Spleen (tissue), 11 donors: ENCODE measurements around the gene CCDC148. TPM values are rescaled to one million over a fixed set of nuclear protein-coding genes. Genes with fewer than 3 reads are reported as not detected.

Experiments used
- DNase-seq: peaks from one replicate; pipeline ENCODE4 v3.0.0-alpha.2; 2020
- H3K27ac ChIP-seq, 8 donors: fragments of 200-600 bp; sonication (generic) in 7 of 8; 1 replicate in 4 of 8; 2 replicates in 4 of 8; pipeline versions ENCODE4 v1.5.0 to v1.8.0; 2016 to 2021; ENCODE audit warnings: inconsistent platforms in 4 of 8, mild to moderate bottlenecking in 4 of 8, moderate library complexity in 1 of 8
- H3K27me3 ChIP-seq, 7 donors: fragments of 200-600 bp; sonication (generic) in 6 of 7; replicated peaks in 1 of 7; 1 replicate in 4 of 7; 2 replicates in 3 of 7; pipeline versions ENCODE4 v1.5.0 to v1.8.0; 2016 to 2021; ENCODE audit warnings: inconsistent platforms in 3 of 7, mild to moderate bottlenecking in 1 of 7
- H3K36me3 ChIP-seq, 6 donors: fragments of 200-600 bp; sonication (generic) in 5 of 6; 1 replicate in 4 of 6; 2 replicates in 2 of 6; pipeline versions ENCODE4 v1.5.0 to v1.8.0; 2016 to 2021; ENCODE audit warnings: inconsistent platforms in 2 of 6
- H3K4me1 ChIP-seq, 6 donors: fragments of 200-600 bp; sonication (generic) in 5 of 6; 1 replicate in 3 of 6; 2 replicates in 3 of 6; pipeline versions ENCODE4 v1.5.0 to v1.8.0; 2016 to 2021; ENCODE audit warnings: inconsistent platforms in 3 of 6
- H3K4me3 ChIP-seq, 8 donors: fragments of 200-600 bp; sonication (generic) in 7 of 8; 1 replicate in 4 of 8; 2 replicates in 4 of 8; pipeline versions ENCODE4 v1.5.0 to v1.8.0; 2016 to 2021; ENCODE audit warnings: inconsistent platforms in 4 of 8, mild to moderate bottlenecking in 4 of 8, moderate library complexity in 2 of 8
- H3K9me3 ChIP-seq, 8 donors: fragments of 200-600 bp; sonication (generic) in 7 of 8; 1 replicate in 4 of 8; 2 replicates in 4 of 8; pipeline versions ENCODE4 v1.5.0 to v1.8.0; 2016 to 2021; ENCODE audit warnings: inconsistent platforms in 4 of 8
- POLR2A ChIP-seq, 3 donors: fragments of 450-650 bp; IDR thresholded peaks; one replicate each; pipeline ENCODE4 v1.5.1; 2017; ENCODE audit warnings: antibody characterized with exemption in 3 of 3, mild to moderate bottlenecking in 1 of 3
- POLR2AphosphoS5 ChIP-seq, 3 donors: sonication (generic); formaldehyde crosslinking; IDR thresholded peaks; one replicate each; pipeline ENCODE4 v1.5.1; 2017; ENCODE audit warnings: antibody characterized with exemption in 3 of 3
- WGBS, 5 donors: extraction: QIAGEN DNeasy Blood & Tissue Kit in 3 of 5; methylation state at CpG; one replicate each; pipeline versions ENCODE4 v1.1.5 to v1.1.7; 2013 to 2018; 5-methylcytosine and 5-hydroxymethylcytosine counted together
- intact Hi-C: fragments of 100-400 bp; cut with DNase I; formaldehyde crosslinking; loops from one replicate; pipeline ENCODE4 v1.15.0; 2023; ENCODE audit warnings: low total_unique reads
- polyA plus RNA-seq, 3 donors: library from polyadenylated mRNA; stranded (reverse); fragments of 200-250 nt; gene quantifications; one replicate each; pipeline ENCODE4 v1.2.1, GENCODE V29; 2013
- total RNA-seq, 7 donors: library from RNA; depleted of rRNA in 3 of 7; stranded (reverse); fragments of >200 nt in 3 of 7; fragmentation: NEBNext Ultra II Directional in 4 of 7; extraction: Animal tissue kit (Norgen Biotek cat#: 25700) in 4 of 7; gene quantifications; one replicate each; pipeline versions ENCODE4 v1.1.0 to v1.2.1, GENCODE V29; 2016 to 2021
- TF ChIP-seq, protein P1 (sequence below), 11 experiments: fragments of 200-600 bp in 7 of 11; fragments of 450-650 bp in 4 of 11; sonication (generic) in 4 of 11; IDR thresholded peaks in 8 of 11; conservative IDR thresholded peaks in 3 of 11; 1 replicate in 7 of 11; 2 replicates in 4 of 11; pipeline versions ENCODE4 v1.4.0 to v1.8.0; 2016 to 2021; ENCODE audit warnings: antibody characterized with exemption in 11 of 11, inconsistent platforms in 4 of 11, mild to moderate bottlenecking in 1 of 11
- donor health status: healthy with polysubstance abuse.
- donor health status: DM: no; HTN: no; CAD: no; lungs with moderate emphysema.
- donor health status: DM: no; HTN: no; CAD: no.
- donor health status: Bipolar disorder and iron deficiency.
- donor health status: healthy.
- donor health status: DM: no; HTN: no; CAD: no.
- donor health status: DM: yes; HTN: yes; CAD: no.

CCDC148 gene
- total and polyA plus RNA-seq, 10 donors, result 0.07 to 0.79 (median 0.46) TPM

DNA sequence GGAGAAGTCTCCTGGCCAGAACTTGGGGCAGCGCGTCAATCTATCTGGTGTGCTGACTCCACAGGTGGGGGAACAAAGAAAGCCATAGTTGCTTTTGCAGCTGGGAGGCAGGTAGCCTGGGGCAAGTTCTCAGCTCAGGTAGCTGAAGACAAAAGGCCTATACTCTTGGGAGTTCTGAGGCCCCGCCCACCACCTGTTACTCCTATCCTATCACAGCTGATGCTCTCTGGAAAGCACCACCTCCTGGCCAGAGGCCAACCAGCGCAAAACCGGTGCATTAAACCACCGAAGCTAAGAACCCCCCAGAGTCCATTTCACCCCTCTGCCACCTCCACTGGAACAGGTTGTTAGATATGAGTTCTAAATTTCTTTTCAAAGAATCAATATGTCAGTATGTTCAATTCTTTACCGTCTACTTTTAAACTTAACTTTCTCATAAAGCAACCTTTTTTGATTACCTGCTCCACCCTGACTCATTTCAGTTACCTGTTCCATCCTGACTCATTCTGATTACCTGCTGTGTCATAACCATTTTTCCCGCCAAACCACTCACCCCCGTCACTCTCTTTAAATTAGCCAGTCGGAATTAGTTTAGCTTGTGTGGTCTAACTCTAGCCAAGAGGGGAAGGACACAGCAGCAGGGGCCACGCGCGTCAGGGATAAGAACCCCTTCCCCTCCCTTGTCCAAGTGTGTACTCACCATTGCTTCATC is 311.5 kb downstream of the CCDC148 start:
- no peaks in the 10 kb centered on the region for H3K27me3 ChIP-seq
- no peaks in the 10 kb centered on the region for H3K36me3 ChIP-seq
- peaks cover 0 to 12% (median 5%) of the 10 kb centered on the region in 8 donors for H3K9me3 ChIP-seq
- H3K4me1 ChIP-seq, result no peaks in the 10 kb centered on the region
- H3K27ac ChIP-seq, result no peak overlapping the region
- TF ChIP-seq, protein P1, sequence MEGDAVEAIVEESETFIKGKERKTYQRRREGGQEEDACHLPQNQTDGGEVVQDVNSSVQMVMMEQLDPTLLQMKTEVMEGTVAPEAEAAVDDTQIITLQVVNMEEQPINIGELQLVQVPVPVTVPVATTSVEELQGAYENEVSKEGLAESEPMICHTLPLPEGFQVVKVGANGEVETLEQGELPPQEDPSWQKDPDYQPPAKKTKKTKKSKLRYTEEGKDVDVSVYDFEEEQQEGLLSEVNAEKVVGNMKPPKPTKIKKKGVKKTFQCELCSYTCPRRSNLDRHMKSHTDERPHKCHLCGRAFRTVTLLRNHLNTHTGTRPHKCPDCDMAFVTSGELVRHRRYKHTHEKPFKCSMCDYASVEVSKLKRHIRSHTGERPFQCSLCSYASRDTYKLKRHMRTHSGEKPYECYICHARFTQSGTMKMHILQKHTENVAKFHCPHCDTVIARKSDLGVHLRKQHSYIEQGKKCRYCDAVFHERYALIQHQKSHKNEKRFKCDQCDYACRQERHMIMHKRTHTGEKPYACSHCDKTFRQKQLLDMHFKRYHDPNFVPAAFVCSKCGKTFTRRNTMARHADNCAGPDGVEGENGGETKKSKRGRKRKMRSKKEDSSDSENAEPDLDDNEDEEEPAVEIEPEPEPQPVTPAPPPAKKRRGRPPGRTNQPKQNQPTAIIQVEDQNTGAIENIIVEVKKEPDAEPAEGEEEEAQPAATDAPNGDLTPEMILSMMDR (IDR thresholded peaks at IDR 0.05 in 8 of 11, conservative IDR thresholded peaks at IDR 0.05 in 3 of 11), result no peak
- TF ChIP-seq POLR2A (IDR thresholded peaks at IDR 0.05), result no peak
- TF ChIP-seq POLR2AphosphoS5 (IDR thresholded peaks at IDR 0.05), result no peak
- 88 to 95% (median 94%) methylated on average over 13 of the region's 13 CpGs for WGBS, 5 donors
- no peak overlapping the region for H3K4me3 ChIP-seq
- DNase-seq, result no peak
- intact Hi-C loops, result no loop called here

DNA sequence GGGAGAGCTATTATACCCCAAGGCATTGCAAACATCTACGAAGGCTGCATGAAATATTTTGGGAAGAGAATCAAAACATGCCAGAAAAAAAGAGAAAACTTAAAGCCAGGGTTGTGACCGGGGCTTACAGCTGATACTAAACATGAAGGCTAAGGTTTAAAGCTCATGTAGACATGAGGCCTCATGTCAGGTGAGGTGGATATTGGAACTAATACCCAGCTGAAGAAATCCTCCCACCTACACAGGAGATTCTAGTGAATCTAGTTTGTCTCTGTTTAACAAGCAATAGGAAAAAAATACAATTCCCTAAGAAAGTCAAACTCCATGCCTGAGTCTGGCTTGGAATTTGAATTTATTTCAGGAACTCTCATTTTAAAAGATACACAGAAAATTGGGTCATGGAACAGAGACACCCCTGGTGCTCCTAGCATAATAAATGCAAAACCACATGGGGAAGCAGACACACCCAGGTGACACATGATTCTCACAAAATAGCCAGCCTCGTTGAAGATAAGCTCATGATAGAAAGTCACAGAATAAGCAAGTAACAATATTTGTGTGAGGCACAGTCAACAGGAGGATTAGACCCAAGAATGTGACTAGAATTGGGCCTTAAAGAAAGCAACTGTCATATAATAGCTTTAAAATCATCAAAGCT is 312.7 kb downstream of the CCDC148 start:
- H3K36me3 ChIP-seq, result no peaks in the 10 kb centered on the region
- intact Hi-C loops, result no loop called here
- WGBS, 5 donors, result 64 to 86% (median 68%) methylated on average over 3 of the region's 3 CpGs

DNA sequence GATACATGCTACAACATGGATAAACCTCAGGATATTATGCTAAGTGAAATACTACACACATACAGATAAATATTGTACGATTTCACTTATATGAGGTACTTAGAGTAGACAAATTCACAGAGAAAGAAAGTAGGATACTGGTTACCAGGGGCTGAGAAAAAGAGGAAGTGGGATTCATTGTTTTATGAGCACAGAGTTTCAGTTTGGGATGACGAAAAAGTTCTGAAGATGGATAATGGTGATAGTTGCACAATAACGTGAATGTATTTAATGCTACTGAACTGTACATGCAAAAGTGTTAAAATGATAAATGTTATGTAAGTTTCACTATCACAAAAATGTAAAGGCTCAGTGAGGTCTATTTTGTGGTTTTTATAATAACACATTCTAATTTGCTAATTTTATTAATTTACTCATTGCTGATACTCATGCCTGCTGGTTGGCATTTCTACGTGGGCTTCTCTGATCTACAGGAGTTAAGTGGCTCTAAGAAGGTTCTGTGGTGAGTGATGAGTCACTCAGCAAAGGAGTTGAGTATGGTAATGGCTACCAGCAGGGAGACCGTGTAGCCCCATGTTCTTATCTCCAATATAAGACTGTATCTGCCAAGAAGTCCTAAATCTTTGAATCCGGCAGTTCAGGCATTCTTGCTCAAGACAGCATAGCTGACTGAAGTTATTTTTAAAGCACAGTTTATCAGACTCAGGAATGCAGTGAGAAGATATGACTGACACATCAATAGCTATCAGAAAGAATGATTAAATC is 313.8 kb downstream of the CCDC148 start:
- no peak for DNase-seq
- Histone ChIP-seq H3K36me3 (no peaks in the 10 kb centered on the region), H3K27me3 (no peaks in the 10 kb centered on the region), H3K27ac (peak overlapping the region in 1 of 8 donors; percentile 14), H3K4me1 (no peaks in the 10 kb centered on the region), H3K4me3 (no peak overlapping the region), H3K9me3 (peaks cover 0 to 12% (median 5%) of the 10 kb centered on the region in 8 donors)
- intact Hi-C loops, result no loop called here
- TF ChIP-seq, protein P1 (IDR thresholded peaks at IDR 0.05 in 8 of 11, conservative IDR thresholded peaks at IDR 0.05 in 3 of 11), result no peak
- TF ChIP-seq POLR2AphosphoS5 (IDR thresholded peaks at IDR 0.05) (no peak), POLR2A (IDR thresholded peaks at IDR 0.05) (no peak)
- WGBS, 5 donors, result 35 to 61% (median 52%) methylated on average over 6 of the region's 6 CpGs

More for the DNA sequence above, 312.7 kb downstream of the CCDC148 start:
- no peak for DNase-seq
- TF ChIP-seq POLR2A (IDR thresholded peaks at IDR 0.05) (no peak), POLR2AphosphoS5 (IDR thresholded peaks at IDR 0.05) (no peak)
- TF ChIP-seq, protein P1 (IDR thresholded peaks at IDR 0.05 in 8 of 11, conservative IDR thresholded peaks at IDR 0.05 in 3 of 11), result no peak
- Histone ChIP-seq H3K9me3 (peaks cover 0 to 12% (median 5%) of the 10 kb centered on the region in 8 donors), H3K4me3 (no peak overlapping the region), H3K4me1 (no peaks in the 10 kb centered on the region), H3K27ac (no peak overlapping the region), H3K27me3 (no peaks in the 10 kb centered on the region)
